Neural cell (in vitro differentiated cells): Measurements from ENCODE around the gene EAPP. TPM values are rescaled to one million over a fixed set of nuclear protein-coding genes. Genes with fewer than 3 reads are reported as not detected.

Experiments used
- polyA plus RNA-seq: library from polyadenylated mRNA; depleted of rRNA; stranded (reverse); fragments of >200 nt; gene quantifications from 2 replicates; pipeline ENCODE4 v1.2.3, GENCODE V29; 2014
- small RNA-seq, 3 experiments: library from RNA; depleted of rRNA; stranded (forward); fragments of <200 nt; gene quantifications; one replicate each; pipeline ENCODE3, GENCODE V24; 2012

EAPP gene
- polyA plus RNA-seq, 1 donor from 2014 or later = 112 TPM

Small RNAs within 50 kb of the gene (small RNA-seq; reads per million reads assigned to genes)
- gene RNU1-27P (0 reads per million in 3 experiments), gene RNU1-28P (0 reads per million in 3 experiments)

Other genes with a start within 250 kb of the EAPP start
- 16.0 and 20.4 TPM in 2 replicates for gene SPTSSA, start 77.5 kb downstream of the EAPP start, polyA plus RNA-seq
- 129 and 138 TPM in 2 replicates for gene SNX6, start 90.4 kb upstream of the EAPP start, polyA plus RNA-seq
- gene CFL2, start 174.9 kb upstream of the EAPP start, polyA plus RNA-seq = 37.8 and 52.3 TPM in 2 replicates